Mesendoderm (in vitro differentiated cells): ENCODE measurements around the gene ARID1B.

Experiments used
- DNase-seq: peaks from one replicate; pipeline ENCODE4 v3.0.0; 2013
- H2AK5ac ChIP-seq: 2 replicates; pipeline ENCODE4 v1.6.1; 2013; ENCODE audit warnings: low read length, inconsistent platforms
- H2BK120ac ChIP-seq: 2 replicates; pipeline ENCODE4 v1.6.1; 2013; ENCODE audit warnings: low read depth, mild to moderate bottlenecking, low read length, moderate library complexity, mixed read lengths
- H2BK15ac ChIP-seq: replicated peaks from 2 replicates; pipeline ENCODE4 v1.6.1; 2013; ENCODE audit warnings: low read depth, mild to moderate bottlenecking, moderate library complexity
- H2BK5ac ChIP-seq: 2 replicates; pipeline ENCODE4 v1.6.1; 2013; ENCODE audit warnings: low read length, inconsistent platforms
- H3K18ac ChIP-seq: 2 replicates; pipeline ENCODE4 v1.6.1; 2013; ENCODE audit warnings: mild to moderate bottlenecking, low read length, mixed read lengths
- H3K23ac ChIP-seq: one replicate; pipeline ENCODE4 v1.6.1; 2013; ENCODE audit warnings: low read length
- H3K27ac ChIP-seq: 2 replicates; pipeline ENCODE4 v1.5.1; 2013; ENCODE audit warnings: low read depth, mild to moderate bottlenecking, inconsistent platforms, low read length, moderate library complexity
- H3K27me3 ChIP-seq: 2 replicates; pipeline ENCODE4 v1.6.1; 2013; ENCODE audit warnings: low read length, control low read depth, mild to moderate bottlenecking, inconsistent platforms; ENCODE audit not compliant: insufficient read depth, poor library complexity
- H3K36me3 ChIP-seq: 2 replicates; pipeline ENCODE4 v1.6.1; 2013; ENCODE audit warnings: low read length, inconsistent platforms; ENCODE audit not compliant: control insufficient read depth, insufficient read depth
- H3K4ac ChIP-seq: one replicate; pipeline ENCODE4 v1.6.1; 2013; ENCODE audit warnings: low read depth, mild to moderate bottlenecking, low read length, moderate library complexity
- H3K4me1 ChIP-seq: 2 replicates; pipeline ENCODE4 v1.6.1; 2013; ENCODE audit warnings: low read depth, low read length, inconsistent platforms; ENCODE audit not compliant: control insufficient read depth
- H3K4me2 ChIP-seq: 2 replicates; pipeline ENCODE4 v1.6.1; 2013; ENCODE audit warnings: low read length
- H3K4me3 ChIP-seq: 2 replicates; pipeline ENCODE4 v1.5.1; 2013; ENCODE audit warnings: mild to moderate bottlenecking, low read length
- H3K56ac ChIP-seq: one replicate; pipeline ENCODE4 v1.6.1; 2013; ENCODE audit warnings: low read length
- H3K79me1 ChIP-seq: 2 replicates; pipeline ENCODE4 v1.6.1; 2013; ENCODE audit warnings: low read length, inconsistent platforms
- H3K79me2 ChIP-seq: 2 replicates; pipeline ENCODE4 v1.6.1; 2013; ENCODE audit warnings: mild to moderate bottlenecking, low read length; ENCODE audit not compliant: control insufficient read depth, insufficient read depth
- H3K9ac ChIP-seq: 2 replicates; pipeline ENCODE4 v1.6.1; 2013; ENCODE audit warnings: low read length, inconsistent platforms
- H4K5ac ChIP-seq: one replicate; pipeline ENCODE4 v1.6.1; 2013; ENCODE audit warnings: low read length
- H4K8ac ChIP-seq: one replicate; pipeline ENCODE4 v1.6.1; 2013; ENCODE audit warnings: low read depth, mild to moderate bottlenecking, control low read depth, low read length, moderate library complexity
- WGBS: extraction: QIAGEN DNeasy Blood & Tissue Kit; methylation state at CpG from one replicate; pipeline ENCODE4 v1.1.7; 2013; ENCODE audit warnings: low lambda C conversion rate, missing lambda C conversion rate; ENCODE audit not compliant: insufficient coverage; ENCODE audit errors: extremely low coverage; 5-methylcytosine and 5-hydroxymethylcytosine counted together

ARID1B gene

GRCh38 chr6:157223511-157223910, 446.3 kb downstream of the ARID1B start:
- Histone ChIP-seq H3K56ac (no peak overlapping the region), H3K36me3 (no peaks in the 10 kb centered on the region), H3K4me3 (no peak overlapping the region), H4K5ac (no peak overlapping the region), H3K9ac (no peak overlapping the region), H2BK15ac (no peak overlapping the region), H2BK120ac (no peak overlapping the region), H4K8ac (no peak overlapping the region), H3K27me3 (no peaks in the 10 kb centered on the region), H3K27ac (no peak overlapping the region), H3K18ac (no peak overlapping the region), H3K4ac (no peak overlapping the region), H3K79me1 (no peaks in the 10 kb centered on the region), H2BK5ac (no peak overlapping the region), H3K4me2 (no peak overlapping the region), H2AK5ac (no peak overlapping the region), H3K23ac (no peak overlapping the region), H3K79me2 (no peaks in the 10 kb centered on the region), H3K4me1 (no peaks in the 10 kb centered on the region)
- DNase-seq, result no peak
- WGBS, result no CpG with 5 or more reads among the region's 15 CpGs

- no peak for DNase-seq
- Histone ChIP-seq H3K27me3 (no peaks in the 10 kb centered on the region), H3K23ac (no peak overlapping the region), H3K9ac (no peak overlapping the region), H3K79me2 (no peaks in the 10 kb centered on the region), H2BK5ac (no peak overlapping the region), H3K4me2 (no peak overlapping the region), H4K5ac (no peak overlapping the region), H2BK15ac (no peak overlapping the region), H3K4me3 (no peak overlapping the region), H3K56ac (no peak overlapping the region), H4K8ac (no peak overlapping the region), H3K18ac (no peak overlapping the region), H3K4me1 (no peaks in the 10 kb centered on the region), H3K79me1 (no peaks in the 10 kb centered on the region), H3K27ac (no peak overlapping the region), H3K4ac (no peak overlapping the region), H2AK5ac (no peak overlapping the region), H2BK120ac (no peak overlapping the region), H3K36me3 (no peaks in the 10 kb centered on the region)
- WGBS, result no CpG with 5 or more reads among the region's 33 CpGs
Observed at GRCh38 chr6:157224178-157224950, 447.2 kb downstream of the ARID1B start.

GRCh38 chr6:157224951-157225574, 447.9 kb downstream of the ARID1B start:
- no peak overlapping the region for H3K23ac ChIP-seq
- no peak overlapping the region for H3K4me2 ChIP-seq
- H4K8ac ChIP-seq, result no peak overlapping the region
- no peak overlapping the region for H3K9ac ChIP-seq
- H3K4ac ChIP-seq, result no peak overlapping the region
- no peak overlapping the region for H3K56ac ChIP-seq
- no peaks in the 10 kb centered on the region for H3K79me1 ChIP-seq
- no peak overlapping the region for H3K27ac ChIP-seq
- no CpG with 5 or more reads among the region's 26 CpGs for WGBS
- no peaks in the 10 kb centered on the region for H3K27me3 ChIP-seq
- no peaks in the 10 kb centered on the region for H3K79me2 ChIP-seq
- H3K4me1 ChIP-seq, result no peaks in the 10 kb centered on the region
- no peak overlapping the region for H2AK5ac ChIP-seq
- no peak overlapping the region for H2BK15ac ChIP-seq
- H4K5ac ChIP-seq, result no peak overlapping the region
- H3K4me3 ChIP-seq, result no peak overlapping the region
- no peak overlapping the region for H2BK5ac ChIP-seq
- DNase-seq, result no peak
- no peak overlapping the region for H2BK120ac ChIP-seq
- H3K36me3 ChIP-seq, result no peaks in the 10 kb centered on the region
- no peak overlapping the region for H3K18ac ChIP-seq

GRCh38 chr6:157225575-157225995, 448.4 kb downstream of the ARID1B start:
- WGBS, result no CpG with 5 or more reads among the region's 12 CpGs
- no peaks in the 10 kb centered on the region for H3K36me3 ChIP-seq
- H3K23ac ChIP-seq, result no peak overlapping the region

GRCh38 chr6:157226026-157226625, 448.9 kb downstream of the ARID1B start:
- H3K9ac ChIP-seq, result no peak overlapping the region
- no peak overlapping the region for H2BK120ac ChIP-seq
- H3K23ac ChIP-seq, result no peak overlapping the region
- no peaks in the 10 kb centered on the region for H3K4me1 ChIP-seq
- H4K5ac ChIP-seq, result no peak overlapping the region
- H3K56ac ChIP-seq, result no peak overlapping the region
- H3K4ac ChIP-seq, result no peak overlapping the region
- no peak overlapping the region for H3K27ac ChIP-seq
- no peak overlapping the region for H4K8ac ChIP-seq
- no peak overlapping the region for H2AK5ac ChIP-seq
- H3K27me3 ChIP-seq, result no peaks in the 10 kb centered on the region
- no peak overlapping the region for H3K18ac ChIP-seq
- DNase-seq, result no peak
- H3K79me1 ChIP-seq, result no peaks in the 10 kb centered on the region
- H3K4me2 ChIP-seq, result no peak overlapping the region
- H2BK5ac ChIP-seq, result no peak overlapping the region
- no peak overlapping the region for H2BK15ac ChIP-seq
- H3K4me3 ChIP-seq, result no peak overlapping the region
- H3K36me3 ChIP-seq, result no peaks in the 10 kb centered on the region
- no CpG with 5 or more reads among the region's 4 CpGs for WGBS
- no peaks in the 10 kb centered on the region for H3K79me2 ChIP-seq

More at GRCh38 chr6:157225575-157225995, 448.4 kb downstream of the ARID1B start:
- Histone ChIP-seq H2AK5ac (no peak overlapping the region), H2BK120ac (no peak overlapping the region), H3K79me1 (no peaks in the 10 kb centered on the region), H4K8ac (no peak overlapping the region), H2BK5ac (no peak overlapping the region), H3K9ac (no peak overlapping the region), H3K4me3 (no peak overlapping the region), H3K79me2 (no peaks in the 10 kb centered on the region), H3K27ac (no peak overlapping the region), H4K5ac (no peak overlapping the region), H3K27me3 (no peaks in the 10 kb centered on the region), H2BK15ac (no peak overlapping the region), H3K4ac (no peak overlapping the region), H3K4me1 (no peaks in the 10 kb centered on the region), H3K18ac (no peak overlapping the region), H3K56ac (no peak overlapping the region), H3K4me2 (no peak overlapping the region)
- DNase-seq, result no peak
